MM.1S (cell line): ENCODE data around the gene IQCC.

ENCODE experiments used
- DNase-seq: peaks from one replicate; pipeline ENCODE4 v3.0.0-alpha.2; 2015
- H2AFZ ChIP-seq: fragments of 300-600 bp; sonication (generic); 2 replicates; pipeline ENCODE4 v1.6.0; 2016; ENCODE audit warnings: antibody characterized with exemption, low read length
- H3F3A ChIP-seq: fragments of 300-600 bp; sonication (generic); 2 replicates; pipeline ENCODE4 v1.6.1; 2016; ENCODE audit warnings: mild to moderate bottlenecking, antibody characterized with exemption, low read length, moderate library complexity, mixed read lengths; ENCODE audit not compliant: insufficient read depth
- H3K27ac ChIP-seq: fragments of 300-600 bp; sonication (generic); 2 replicates; pipeline ENCODE4 v1.5.1; 2016; ENCODE audit warnings: mild to moderate bottlenecking, low read length
- H3K27me3 ChIP-seq: fragments of 300-600 bp; sonication (generic); replicated peaks from 2 replicates; pipeline ENCODE4 v1.6.0; 2016; ENCODE audit warnings: low read length; ENCODE audit not compliant: insufficient read depth
- H3K36me3 ChIP-seq: fragments of 300-600 bp; sonication (generic); replicated peaks from 2 replicates; pipeline ENCODE4 v1.6.1; 2016; ENCODE audit warnings: mild to moderate bottlenecking, low read length, mixed read lengths; ENCODE audit not compliant: insufficient read depth
- H3K4me1 ChIP-seq: fragments of 300-600 bp; sonication (generic); 2 replicates; pipeline ENCODE4 v1.6.1; 2016; ENCODE audit warnings: low read length, mixed read lengths
- H3K4me2 ChIP-seq: fragments of 300-600 bp; sonication (generic); 2 replicates; pipeline ENCODE4 v1.6.0; 2016; ENCODE audit warnings: low read depth, low read length
- H3K4me3 ChIP-seq: fragments of 300-600 bp; sonication (generic); 2 replicates; pipeline ENCODE4 v1.5.1; 2016; ENCODE audit warnings: low read length, mixed read lengths
- H3K79me2 ChIP-seq: fragments of 300-600 bp; sonication (generic); 2 replicates; pipeline ENCODE4 v1.6.1; 2016; ENCODE audit warnings: mixed run types, low read length, mixed read lengths
- H3K9ac ChIP-seq: fragments of 300-600 bp; sonication (generic); 2 replicates; pipeline ENCODE4 v1.6.1; 2016; ENCODE audit warnings: low read length, mixed read lengths
- H3K9me2 ChIP-seq: fragments of 300-600 bp; sonication (generic); replicated peaks from 2 replicates; pipeline ENCODE4 v1.6.1; 2016; ENCODE audit warnings: mild to moderate bottlenecking, low read length, mixed read lengths; ENCODE audit not compliant: insufficient read depth
- H3K9me3 ChIP-seq: fragments of 300-600 bp; sonication (generic); replicated peaks from 2 replicates; pipeline ENCODE4 v1.6.1; 2016; ENCODE audit warnings: mild to moderate bottlenecking, low read length, mixed read lengths; ENCODE audit not compliant: insufficient read depth
- H4K20me1 ChIP-seq: fragments of 300-600 bp; sonication (generic); 2 replicates; pipeline ENCODE4 v1.6.1; 2016; ENCODE audit warnings: mild to moderate bottlenecking, low read length, moderate library complexity, mixed read lengths; ENCODE audit not compliant: insufficient read depth
- CTCF ChIP-seq: fragments of 300-600 bp; sonication (generic); IDR thresholded peaks from 2 replicates; pipeline ENCODE4 v1.5.1; 2016; ENCODE audit warnings: antibody characterized with exemption, low read length, mixed read lengths
- EZH2 ChIP-seq: fragments of 300-600 bp; sonication (generic); optimal IDR thresholded peaks from 2 replicates; pipeline ENCODE3; 2017; ENCODE audit warnings: low read depth, mild to moderate bottlenecking, antibody characterized with exemption, low read length, mixed read lengths
- EZH2phosphoT487 ChIP-seq: fragments of 300-600 bp; sonication (generic); IDR thresholded peaks from 2 replicates; pipeline ENCODE4 v1.6.1; 2018; ENCODE audit warnings: antibody characterized with exemption, low read length

The IQCC gene

GRCh38 chr1:32247983-32248889, 42.8 kb downstream of the IQCC start:
- Histone ChIP-seq H3K27me3 (no peaks in the 10 kb centered on the region), H3F3A (peaks cover 24% of the 10 kb centered on the region), H3K9me3 (no peaks in the 10 kb centered on the region), H3K4me1 (peaks cover 34% of the 10 kb centered on the region), H3K36me3 (no peaks in the 10 kb centered on the region), H2AFZ (peak overlapping the region; percentile 69), H4K20me1 (no peaks in the 10 kb centered on the region), H3K27ac (peak overlapping the region; percentile 99; the same call in 1 of the 2 replicates), H3K79me2 (no peaks in the 10 kb centered on the region), H3K9me2 (no peaks in the 10 kb centered on the region), H3K4me2 (peak overlapping the region; percentile 33; the same call in 1 of the 2 replicates), H3K9ac (peak overlapping the region; percentile 18; the same call in 1 of the 2 replicates), H3K4me3 (no peak overlapping the region)
- DNase-seq, result peak; percentile 86
- no peak for TF ChIP-seq EZH2phosphoT487
- TF ChIP-seq CTCF, result peak; percentile 93
- TF ChIP-seq EZH2, result no peak

GRCh38 chr1:32249831-32250525, 44.5 kb downstream of the IQCC start:
- H3K4me1 ChIP-seq, result peaks cover 41% of the 10 kb centered on the region

More at GRCh38 chr1:32249831-32250525, 44.5 kb downstream of the IQCC start:
- H3K79me2 ChIP-seq, result no peaks in the 10 kb centered on the region
- peak overlapping the region; percentile 67 for H2AFZ ChIP-seq
- H3K9me2 ChIP-seq, result no peaks in the 10 kb centered on the region
- TF ChIP-seq CTCF (no peak), EZH2phosphoT487 (no peak), EZH2 (no peak)
- H3K4me3 ChIP-seq, result peak overlapping the region; percentile 56
- H3K9me3 ChIP-seq, result no peaks in the 10 kb centered on the region
- H3K4me2 ChIP-seq, result peak overlapping the region; percentile 93
- peaks cover 24% of the 10 kb centered on the region for H3F3A ChIP-seq
- H3K27ac ChIP-seq, result peak overlapping the region; percentile 99
- no peaks in the 10 kb centered on the region for H4K20me1 ChIP-seq
- peak; percentile 97 for DNase-seq
- peak overlapping the region; percentile 86 for H3K9ac ChIP-seq
- H3K36me3 ChIP-seq, result no peaks in the 10 kb centered on the region
- H3K27me3 ChIP-seq, result no peaks in the 10 kb centered on the region
